Body of pancreas (tissue), 4 donors: ENCODE results near the gene TFB1M. TPM values are rescaled to one million over a fixed set of nuclear protein-coding genes. Genes with fewer than 3 reads are reported as not detected.

Source experiments
- ATAC-seq: fragments of 150-250 bp; one replicate; pipeline ENCODE4 v1.9.1; 2016
- DNase-seq, 4 donors: peaks; one replicate each; pipeline ENCODE4 v3.0.0-alpha.2; 2019
- H3K27ac ChIP-seq, 4 donors: fragments of 200-600 bp; sonication (generic); 1 replicate in 3 of 4; 2 replicates in 1 of 4; pipeline versions ENCODE4 v1.5.1 to v1.6.1; 2016 to 2019; ENCODE audit warnings: mild to moderate bottlenecking in 1 of 4, mixed read lengths in 1 of 4, moderate library complexity in 1 of 4
- H3K27me3 ChIP-seq, 2 donors: fragments of 200-600 bp; sonication (generic); one replicate each; pipeline ENCODE4 v1.6.0; 2016; ENCODE audit warnings: mild to moderate bottlenecking in 1 of 2
- H3K36me3 ChIP-seq, 2 donors: fragments of 200-600 bp; sonication (generic); replicated peaks in 1 of 2; 2 replicates each; pipeline ENCODE4 v1.5.1; 2016; ENCODE audit warnings: low read depth in 2 of 2; ENCODE audit not compliant: insufficient read depth in 1 of 2
- H3K4me1 ChIP-seq: fragments of 200-600 bp; sonication (generic); one replicate; pipeline ENCODE4 v1.6.0; 2016
- H3K4me3 ChIP-seq, 2 donors: fragments of 200-600 bp; sonication (generic); 1 replicate in 1 of 2; 2 replicates in 1 of 2; pipeline ENCODE4 v1.5.1; 2016 to 2019
- H3K9me3 ChIP-seq, 3 donors: fragments of 200-600 bp; sonication (generic); 1 replicate in 2 of 3; 2 replicates in 1 of 3; pipeline ENCODE4 v1.5.1; 2016
- POLR2A ChIP-seq, 3 donors: fragments of 450-650 bp; IDR thresholded peaks; one replicate each; pipeline ENCODE4 v1.6.1; 2016; ENCODE audit warnings: antibody characterized with exemption in 3 of 3, mild to moderate bottlenecking in 2 of 3
- WGBS, 2 donors: methylation state at CpG; one replicate each; pipeline ENCODE4 v1.1.5; 2017; 5-methylcytosine and 5-hydroxymethylcytosine counted together
- intact Hi-C: fragments of 100-400 bp; cut with DNase I; formaldehyde crosslinking; loops from one replicate; pipeline ENCODE4 v1.15.1; 2023
- total RNA-seq, 2 donors: library from RNA; depleted of rRNA; stranded (reverse); fragments of >200 nt; gene quantifications; one replicate each; pipeline ENCODE4 v1.1.0, GENCODE V29; 2016
- TF ChIP-seq, protein P1 (sequence below), 7 experiments: fragments of 450-650 bp in 4 of 7; fragments of 200-600 bp in 3 of 7; sonication (generic) in 3 of 7; IDR thresholded peaks; one replicate each; pipeline ENCODE4 v1.5.1; 2016 to 2019; ENCODE audit warnings: antibody characterized with exemption in 7 of 7

The TFB1M gene
- total RNA-seq, 2 donors from 2014 or later, result 8.8 to 9.9 TPM

DNA sequence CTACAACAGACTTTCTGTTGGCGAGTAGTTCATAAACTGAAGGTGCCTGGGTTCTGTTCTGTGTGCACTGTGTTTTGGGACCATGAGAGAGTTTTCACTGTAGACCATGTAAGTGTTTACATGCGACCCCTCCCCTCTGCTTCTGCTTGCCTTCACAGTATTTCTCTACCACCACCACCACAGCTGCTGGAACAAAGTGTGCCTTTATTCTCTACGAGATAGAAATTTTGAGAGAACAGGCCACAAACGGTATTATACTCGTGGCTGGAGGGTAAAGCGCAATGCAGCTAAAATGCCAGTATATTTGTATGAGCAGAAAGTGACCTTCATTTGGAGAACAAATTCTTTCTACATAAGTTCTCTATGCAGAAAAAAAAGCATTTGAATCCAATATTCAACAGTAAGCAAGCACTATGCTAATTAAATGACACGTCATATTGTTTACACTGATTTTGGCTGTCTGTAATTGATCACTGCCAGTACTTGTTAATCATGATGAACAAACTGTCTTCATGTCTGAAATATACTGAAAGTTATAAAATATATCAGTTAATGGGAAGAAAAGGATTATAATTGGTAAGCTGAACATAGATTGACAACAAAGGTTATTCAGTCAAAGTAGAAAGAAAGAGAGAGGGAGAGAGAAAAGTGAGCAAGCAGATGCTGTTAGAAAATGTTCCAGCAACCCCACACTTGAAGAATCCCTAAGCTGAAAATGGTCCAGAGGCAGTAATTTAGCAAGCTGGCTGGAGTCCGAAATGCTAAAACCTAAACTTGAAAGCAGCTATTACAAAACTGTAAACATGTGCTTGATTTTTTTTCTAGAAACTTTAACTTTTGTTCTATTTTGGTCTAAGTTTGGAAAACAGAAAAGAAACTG is 41.7 kb downstream of the TFB1M start:
- WGBS, 2 donors, result 81 to 83% methylated on average over 8 of the region's 8 CpGs
- no peaks in the 10 kb centered on the region for H3K36me3 ChIP-seq

DNA sequence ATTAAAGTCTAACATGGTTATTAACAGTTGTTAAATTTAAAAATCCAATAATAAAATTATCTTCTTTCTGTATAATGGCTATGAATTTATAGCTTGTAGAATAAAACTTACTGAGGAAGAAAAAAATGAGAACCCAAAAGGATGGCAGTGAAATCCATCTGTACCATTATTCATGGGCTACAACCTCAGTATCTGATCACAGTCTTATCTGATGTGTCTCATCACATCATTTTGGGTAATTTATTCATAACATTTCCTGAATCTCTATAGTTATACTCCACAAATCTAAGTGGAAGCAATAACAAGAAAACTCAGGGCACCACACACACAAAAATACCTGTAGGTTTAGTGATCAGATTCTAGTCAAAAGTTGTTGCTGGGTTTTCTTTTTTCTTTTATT is 43.1 kb downstream of the TFB1M start:
- H3K4me1 ChIP-seq, result no peaks in the 10 kb centered on the region

More for the DNA sequence above, 41.7 kb downstream of the TFB1M start:
- ATAC-seq (no peak), DNase-seq (no peak)
- no peak overlapping the region for H3K4me3 ChIP-seq
- H3K4me1 ChIP-seq, result no peaks in the 10 kb centered on the region
- H3K9me3 ChIP-seq, result no peaks in the 10 kb centered on the region
- H3K27me3 ChIP-seq, result no peaks in the 10 kb centered on the region
- TF ChIP-seq POLR2A (IDR thresholded peaks at IDR 0.05), result no peak
- TF ChIP-seq, protein P1, sequence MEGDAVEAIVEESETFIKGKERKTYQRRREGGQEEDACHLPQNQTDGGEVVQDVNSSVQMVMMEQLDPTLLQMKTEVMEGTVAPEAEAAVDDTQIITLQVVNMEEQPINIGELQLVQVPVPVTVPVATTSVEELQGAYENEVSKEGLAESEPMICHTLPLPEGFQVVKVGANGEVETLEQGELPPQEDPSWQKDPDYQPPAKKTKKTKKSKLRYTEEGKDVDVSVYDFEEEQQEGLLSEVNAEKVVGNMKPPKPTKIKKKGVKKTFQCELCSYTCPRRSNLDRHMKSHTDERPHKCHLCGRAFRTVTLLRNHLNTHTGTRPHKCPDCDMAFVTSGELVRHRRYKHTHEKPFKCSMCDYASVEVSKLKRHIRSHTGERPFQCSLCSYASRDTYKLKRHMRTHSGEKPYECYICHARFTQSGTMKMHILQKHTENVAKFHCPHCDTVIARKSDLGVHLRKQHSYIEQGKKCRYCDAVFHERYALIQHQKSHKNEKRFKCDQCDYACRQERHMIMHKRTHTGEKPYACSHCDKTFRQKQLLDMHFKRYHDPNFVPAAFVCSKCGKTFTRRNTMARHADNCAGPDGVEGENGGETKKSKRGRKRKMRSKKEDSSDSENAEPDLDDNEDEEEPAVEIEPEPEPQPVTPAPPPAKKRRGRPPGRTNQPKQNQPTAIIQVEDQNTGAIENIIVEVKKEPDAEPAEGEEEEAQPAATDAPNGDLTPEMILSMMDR (IDR thresholded peaks at IDR 0.05), result no peak
- H3K27ac ChIP-seq, result no peak overlapping the region
- intact Hi-C loops, result no loop called here

DNA sequence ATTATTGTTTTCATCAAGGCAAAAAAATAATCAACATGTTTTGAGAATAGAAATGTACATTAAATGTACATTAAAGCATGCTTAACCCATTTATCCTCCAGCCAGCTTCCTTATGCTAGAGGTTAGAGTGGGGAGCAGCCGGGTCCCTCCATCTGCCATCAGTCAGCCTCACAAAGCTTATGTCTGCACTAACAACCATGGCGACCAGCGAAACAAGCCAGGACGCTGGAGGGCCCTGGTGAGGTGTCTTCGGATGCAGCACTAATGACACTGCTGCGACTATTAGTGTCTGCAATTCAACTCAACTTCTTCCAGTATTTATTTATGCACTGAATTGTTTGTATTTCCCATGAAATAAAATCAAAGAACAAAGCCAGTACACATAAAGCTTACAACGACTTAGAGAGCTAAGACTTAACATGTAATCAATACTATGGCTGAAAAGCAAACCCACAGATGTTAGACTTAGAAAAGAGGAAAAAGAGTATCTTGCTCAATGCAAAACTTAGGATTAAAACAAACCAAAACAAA is 43.7 kb downstream of the TFB1M start:
- intact Hi-C loops, result no loop called here
- Histone ChIP-seq H3K4me1 (no peaks in the 10 kb centered on the region), H3K9me3 (no peaks in the 10 kb centered on the region), H3K4me3 (no peak overlapping the region), H3K27ac (no peak overlapping the region), H3K27me3 (no peaks in the 10 kb centered on the region), H3K36me3 (no peaks in the 10 kb centered on the region)
- DNase-seq (no peak), ATAC-seq (no peak)
- TF ChIP-seq, protein P1 (IDR thresholded peaks at IDR 0.05), result no peak
- TF ChIP-seq POLR2A (IDR thresholded peaks at IDR 0.05), result no peak
- 75 to 79% methylated on average over 7 of the region's 7 CpGs for WGBS, 2 donors

More for the DNA sequence above, 43.1 kb downstream of the TFB1M start:
- Histone ChIP-seq H3K27ac (no peak overlapping the region), H3K9me3 (no peaks in the 10 kb centered on the region), H3K4me3 (no peak overlapping the region), H3K27me3 (no peaks in the 10 kb centered on the region), H3K36me3 (no peaks in the 10 kb centered on the region)
- TF ChIP-seq, protein P1 (IDR thresholded peaks at IDR 0.05), result no peak
- TF ChIP-seq POLR2A (IDR thresholded peaks at IDR 0.05), result no peak
- DNase-seq (no peak), ATAC-seq (no peak)
- intact Hi-C loops, result no loop called here

DNA sequence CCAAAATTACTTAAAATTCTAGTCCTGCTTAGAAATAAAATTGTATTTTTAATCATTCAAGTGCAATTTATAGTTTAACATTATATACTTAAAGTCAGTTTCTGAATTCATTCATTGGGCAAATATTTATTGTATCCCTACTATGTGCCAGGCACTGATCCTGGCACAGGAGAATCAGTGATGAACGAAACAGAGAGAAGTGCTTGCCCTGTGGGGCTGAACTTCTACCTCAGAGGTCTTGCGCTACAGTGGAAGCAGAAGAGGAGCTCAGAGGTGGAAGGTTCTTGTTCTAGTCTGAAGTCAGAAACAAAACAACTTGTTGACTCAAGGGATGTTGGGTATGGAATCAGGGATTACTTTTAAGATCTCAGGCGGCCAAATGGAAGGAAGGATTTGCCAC is 44.5 kb downstream of the TFB1M start:
- no peaks in the 10 kb centered on the region for H3K9me3 ChIP-seq
- H3K4me3 ChIP-seq, result no peak overlapping the region
- no peak for TF ChIP-seq POLR2A (IDR thresholded peaks at IDR 0.05)
- TF ChIP-seq, protein P1 (IDR thresholded peaks at IDR 0.05), result no peak
- no peak overlapping the region for H3K27ac ChIP-seq
- intact Hi-C loops, result no loop called here
- 96 to 98% methylated on average over 3 of the region's 3 CpGs for WGBS, 2 donors
- no peaks in the 10 kb centered on the region for H3K36me3 ChIP-seq
- H3K27me3 ChIP-seq, result no peaks in the 10 kb centered on the region
- ATAC-seq (no peak), DNase-seq (no peak)
- H3K4me1 ChIP-seq, result no peaks in the 10 kb centered on the region
